K562 (cell line): Measurements from ENCODE around the gene INPPL1. TPM values are rescaled to one million over a fixed set of nuclear protein-coding genes. Genes with fewer than 3 reads are reported as not detected.

ENCODE experiments used
- ATF1 ChIP-seq, 2 experiments: fragments of 450-650 bp in 1 of 2; IDR thresholded peaks; 2 replicates each; pipeline ENCODE4 v1.6.1; 2016; ENCODE audit warnings: missing compliant biosample characterization in 1 of 2, missing genetic modification characterization in 1 of 2
- ATF7 ChIP-seq: fragments of 450-650 bp; IDR thresholded peaks from 2 replicates; pipeline ENCODE4 v1.7.1; 2014; ENCODE audit warnings: mild to moderate bottlenecking, moderate library complexity
- CC2D1A ChIP-seq: fragments of 450-650 bp; IDR thresholded peaks from 2 replicates; pipeline ENCODE4 v1.6.1; 2017; ENCODE audit warnings: mild to moderate bottlenecking
- CEBPG ChIP-seq, 3 experiments: fragments of 200-800 bp in 1 of 3; sonication (Bioruptor generic) in 1 of 3; sonication (generic) in 1 of 3; formaldehyde crosslinking in 1 of 3; IDR thresholded peaks in 2 of 3; conservative IDR thresholded peaks in 1 of 3; 2 replicates each; pipeline versions ENCODE4 v1.6.1 to v1.8.0; 2016 to 2022; ENCODE audit warnings: missing compliant biosample characterization in 2 of 3, missing genetic modification characterization in 2 of 3, mild to moderate bottlenecking in 1 of 3, missing genetic modification reagents in 1 of 3
- CREM ChIP-seq: IDR thresholded peaks from 2 replicates; pipeline ENCODE4 v1.6.1; 2014; ENCODE audit warnings: antibody characterized with exemption, low read depth
- FOSL1 ChIP-seq: fragments of 200-800 bp; sonication (Bioruptor generic); conservative IDR thresholded peaks from 2 replicates; pipeline ENCODE4 v1.6.1; 2016; ENCODE audit warnings: missing genetic modification characterization, missing compliant biosample characterization
- FOXJ3 ChIP-seq: sonication (generic); formaldehyde crosslinking; IDR thresholded peaks from 2 replicates; pipeline ENCODE4 v1.4.0; 2020; ENCODE audit warnings: mild to moderate bottlenecking, missing genetic modification reagents
- HES1 ChIP-seq: fragments of 450-650 bp; IDR thresholded peaks from 2 replicates; pipeline ENCODE4 v1.6.1; 2016; ENCODE audit warnings: low read depth, mild to moderate bottlenecking, moderate library complexity
- HSF4 ChIP-seq: fragments of 250-450 bp; sonication (Bioruptor Pico); IDR thresholded peaks from 2 replicates; pipeline ENCODE4 v2.1.2; 2022; ENCODE audit warnings: mild to moderate bottlenecking, moderate library complexity, borderline replicate concordance
- KDM5B ChIP-seq: fragments of 200-600 bp; sonication (generic); IDR thresholded peaks from 2 replicates; pipeline ENCODE4 v1.6.1; 2012; ENCODE audit warnings: low read depth, mild to moderate bottlenecking, moderate library complexity, low read length, control low read depth, inconsistent platforms; ENCODE audit not compliant: insufficient replicate concordance
- MBD2 ChIP-seq: sonication (generic); IDR thresholded peaks from 2 replicates; pipeline ENCODE4 v1.6.1; 2016; ENCODE audit warnings: low read depth, borderline replicate concordance
- MEIS2 ChIP-seq: fragments of 450-650 bp; IDR thresholded peaks from 2 replicates; pipeline ENCODE4 v1.6.1; 2014; ENCODE audit warnings: mild to moderate bottlenecking; ENCODE audit not compliant: partially characterized antibody
- MTF1 ChIP-seq: fragments of 250-450 bp; sonication (Bioruptor Pico); IDR thresholded peaks from 2 replicates; pipeline ENCODE4 v1.9.0; 2021; ENCODE audit warnings: moderate library complexity, mild to moderate bottlenecking, inconsistent platforms, borderline replicate concordance
- NRF1 ChIP-seq, 2 experiments: fragments of 450-650 bp; IDR thresholded peaks in 1 of 2; conservative IDR thresholded peaks in 1 of 2; 2 replicates each; pipeline ENCODE4 v1.6.1; 2014; ENCODE audit warnings: mild to moderate bottlenecking in 2 of 2
- RBFOX2 ChIP-seq: fragments of 200-400 bp; formaldehyde crosslinking; IDR thresholded peaks from 2 replicates; pipeline ENCODE4 v1.6.1; 2017; ENCODE audit warnings: low read depth, mild to moderate bottlenecking, low read length, moderate library complexity
- RFX5 ChIP-seq: IDR thresholded peaks from 2 replicates; pipeline ENCODE4 v1.6.1; 2011; ENCODE audit warnings: low read depth, mild to moderate bottlenecking, improper control_type of control experiment, low read length
- SRSF3 ChIP-seq: fragments of 200-400 bp; formaldehyde crosslinking; IDR thresholded peaks from 2 replicates; pipeline ENCODE4 v1.6.1; 2016; ENCODE audit warnings: mild to moderate bottlenecking, low read length, moderate library complexity; ENCODE audit not compliant: insufficient read depth
- TCF7L2 ChIP-seq: fragments of 150-350 bp; IDR thresholded peaks from 2 replicates; pipeline ENCODE4 v1.6.1; 2016; ENCODE audit warnings: low read depth, mild to moderate bottlenecking, low read length, moderate library complexity
- ZNF232 ChIP-seq: sonication (generic); formaldehyde crosslinking; IDR thresholded peaks from 2 replicates; pipeline ENCODE4 v1.8.0; 2022; ENCODE audit warnings: mild to moderate bottlenecking, missing genetic modification reagents
- ZNF263 ChIP-seq: sonication (generic); formaldehyde crosslinking; IDR thresholded peaks from 2 replicates; pipeline ENCODE4 v1.8.0; 2022; ENCODE audit warnings: mild to moderate bottlenecking, missing genetic modification reagents, borderline replicate concordance
- ZNF644 ChIP-seq: fragments of 200-800 bp; sonication (Bioruptor generic); IDR thresholded peaks from 2 replicates; pipeline ENCODE4 v1.6.1; 2016; ENCODE audit warnings: low read depth, missing genetic modification characterization, missing compliant biosample characterization
- polyA plus RNA-seq, 8 experiments: library from polyadenylated mRNA; depleted of rRNA in 4 of 8; stranded (reverse) in 5 of 8; unstranded in 3 of 8; fragments of >200 nt; fragmentation: Nextera tagmentation in 2 of 8; fragmentation: Illumina TruSeq in 1 of 8; extraction: Ambion mirVana in 2 of 8; extraction: Trizol in 1 of 8; gene quantifications; 2 replicates each; pipeline versions ENCODE4 v1.2.1 to v1.2.3, GENCODE V29; 2011 to 2014; ENCODE audit warnings: inconsistent platforms in 1 of 8, missing spikeins in 1 of 8
- total RNA-seq, 7 experiments: library from RNA; depleted of rRNA in 6 of 7; stranded (reverse); fragments of >200 nt in 6 of 7; fragmentation: Illumina TruSeq in 2 of 7; extraction: Trizol in 2 of 7; gene quantifications; 2 replicates each; pipeline versions ENCODE4 v1.2.1 to v1.2.3, GENCODE V29; 2011 to 2021; ENCODE audit warnings: low replicate concordance in 1 of 7
- TF ChIP-seq, protein P1 (sequence below): fragments of 200-800 bp; sonication (Bioruptor generic); IDR thresholded peaks from 2 replicates; pipeline ENCODE4 v1.6.1; 2017; ENCODE audit warnings: missing genetic modification characterization, missing compliant biosample characterization
- TF ChIP-seq, protein P2 (sequence below), 2 experiments: IDR thresholded peaks in 1 of 2; conservative IDR thresholded peaks in 1 of 2; 2 replicates each; pipeline ENCODE4 v1.6.1; 2016; ENCODE audit warnings: low read depth in 2 of 2, mild to moderate bottlenecking in 1 of 2, missing compliant biosample characterization in 1 of 2, missing genetic modification characterization in 1 of 2, moderate library complexity in 1 of 2

Gene INPPL1
- total and polyA plus RNA-seq, 9 of the 15 experiments (the other 6 are each of a cell fraction or from before 2014, with no cell fraction given), result 0.55 to 137 (median 61.6) TPM

- TF ChIP-seq CEBPG (CRISPR knock-in tag; IDR thresholded peaks at IDR 0.05) (no peak), CEBPG (tag; conservative IDR thresholded peaks at IDR 0.05 in 1 of 2, IDR thresholded peaks at IDR 0.05 in 1 of 2) (no peak), KDM5B (peak; percentile 60), ZNF644 (tag) (no peak), ZNF232 (CRISPR knock-in tag) (no peak), RFX5 (no peak), HSF4 (CRISPR knock-in tag) (no peak), ZNF263 (CRISPR knock-in tag) (0 out of 2 replicates have a peak, but pooled peaks have one; percentile 28), MTF1 (CRISPR knock-in tag) (no peak), FOXJ3 (CRISPR knock-in tag) (no peak), FOSL1 (peak; percentile 24; the same call in 1 of the 2 replicates), MBD2 (peak; percentile 25; the same call in 1 of the 2 replicates), ATF7 (peak; percentile 58), CC2D1A (no peak), RBFOX2 (no peak), NRF1 (conservative IDR thresholded peaks at IDR 0.05 in 1 of 2, IDR thresholded peaks at IDR 0.05 in 1 of 2) (peak; percentile 73 to 76), ATF1 (CRISPR knock-in tag; IDR thresholded peaks at IDR 0.05) (no peak), ATF1 (tag; IDR thresholded peaks at IDR 0.05) (peak; percentile 77), MEIS2 (peak; percentile 55), CREM (peak; percentile 49; the same call in 1 of the 2 replicates), HES1 (no peak), SRSF3 (no peak), TCF7L2 (no peak)
- TF ChIP-seq, protein P1, sequence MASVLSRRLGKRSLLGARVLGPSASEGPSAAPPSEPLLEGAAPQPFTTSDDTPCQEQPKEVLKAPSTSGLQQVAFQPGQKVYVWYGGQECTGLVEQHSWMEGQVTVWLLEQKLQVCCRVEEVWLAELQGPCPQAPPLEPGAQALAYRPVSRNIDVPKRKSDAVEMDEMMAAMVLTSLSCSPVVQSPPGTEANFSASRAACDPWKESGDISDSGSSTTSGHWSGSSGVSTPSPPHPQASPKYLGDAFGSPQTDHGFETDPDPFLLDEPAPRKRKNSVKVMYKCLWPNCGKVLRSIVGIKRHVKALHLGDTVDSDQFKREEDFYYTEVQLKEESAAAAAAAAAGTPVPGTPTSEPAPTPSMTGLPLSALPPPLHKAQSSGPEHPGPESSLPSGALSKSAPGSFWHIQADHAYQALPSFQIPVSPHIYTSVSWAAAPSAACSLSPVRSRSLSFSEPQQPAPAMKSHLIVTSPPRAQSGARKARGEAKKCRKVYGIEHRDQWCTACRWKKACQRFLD (CRISPR knock-in tag), result no peak
- TF ChIP-seq, protein P2, sequence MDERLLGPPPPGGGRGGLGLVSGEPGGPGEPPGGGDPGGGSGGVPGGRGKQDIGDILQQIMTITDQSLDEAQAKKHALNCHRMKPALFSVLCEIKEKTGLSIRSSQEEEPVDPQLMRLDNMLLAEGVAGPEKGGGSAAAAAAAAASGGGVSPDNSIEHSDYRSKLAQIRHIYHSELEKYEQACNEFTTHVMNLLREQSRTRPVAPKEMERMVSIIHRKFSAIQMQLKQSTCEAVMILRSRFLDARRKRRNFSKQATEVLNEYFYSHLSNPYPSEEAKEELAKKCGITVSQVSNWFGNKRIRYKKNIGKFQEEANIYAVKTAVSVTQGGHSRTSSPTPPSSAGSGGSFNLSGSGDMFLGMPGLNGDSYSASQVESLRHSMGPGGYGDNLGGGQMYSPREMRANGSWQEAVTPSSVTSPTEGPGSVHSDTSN (CRISPR knock-in tag; IDR thresholded peaks at IDR 0.05; ENCODE audit: low read depth), result no peak
- TF ChIP-seq, protein P2 (tag; conservative IDR thresholded peaks at IDR 0.05; ENCODE audit: low read depth), result peak; percentile 38; the same call in 1 of the 2 replicates
Measured at GRCh38 chr11:72222907-72223614, 1.5 kb upstream of the INPPL1 start (continued).
